HCT116 (cell line): ENCODE data around the gene ACACA. TPM values are rescaled to one million over a fixed set of nuclear protein-coding genes. Genes with fewer than 3 reads are reported as not detected.

Experiments
- ATAC-seq: fragments of 200-7000 bp; cut with Tn5 transposase; 2 replicates; pipeline ENCODE4 v1.9.1; 2020; ENCODE audit warnings: mild to moderate bottlenecking, moderate library complexity
- BruUV-seq: library from RNA; stranded (reverse); fragments of 400-500 nt; replicated peaks from 2 replicates; lab custom pipeline; 2021; lab: Mats Ljungman, UMichigan
- CTCF ChIA-PET: fragments of 300-600 bp; sonication (Branson Sonifier 250); formaldehyde crosslinking; loops from one replicate; lab custom pipeline; 2021; ENCODE audit warnings: antibody characterized with exemption; lab: Charles Lee
- POLR2A ChIA-PET: fragments of 300-600, 350-600 bp; sonication (Branson Sonifier 250); formaldehyde crosslinking; loops from one replicate; lab custom pipeline; 2021; ENCODE audit warnings: antibody characterized with exemption; lab: Charles Lee
- RAD21 ChIA-PET, 2 experiments: fragments of 300-600 bp; sonication (Branson Sonifier 250); formaldehyde crosslinking; loops; one replicate each; lab custom pipeline; 2023; ENCODE audit warnings: low total read pairs in 2 of 2; ENCODE audit not compliant: uncharacterized antibody in 2 of 2, unreplicated experiment in 2 of 2, low non-redundant PET in 1 of 2; lab: Charles Lee
- DNase-seq: peaks from one replicate; pipeline ENCODE4 v3.0.0-alpha.2; 2010; ENCODE audit warnings: low read depth, low spot score
- H2AFZ ChIP-seq: fragments of 200-600 bp; shearing (Covaris generic), sonication (generic); 2 replicates; pipeline ENCODE4 v1.6.1; 2017; ENCODE audit warnings: low read depth, mixed run types, mixed read lengths, antibody characterized with exemption, low read length; ENCODE audit not compliant: poor library complexity, severe bottlenecking
- H3K27ac ChIP-seq: 2 replicates; pipeline ENCODE4 v1.5.1; 2012; ENCODE audit warnings: low read depth, low read length
- H3K27me3 ChIP-seq: fragments of 200-600 bp; sonication (generic); 2 replicates; pipeline ENCODE4 v1.6.1; 2016; ENCODE audit warnings: mixed run types, low read length, mixed read lengths; ENCODE audit not compliant: insufficient read depth
- H3K36me3 ChIP-seq, 2 experiments: fragments of 200-500 bp in 1 of 2; fragments of 200-600 bp in 1 of 2; sonication (Bioruptor generic) in 1 of 2; sonication (generic) in 1 of 2; 2 replicates each; pipeline versions ENCODE4 v1.5.1 to v1.6.1; 2014 to 2016; ENCODE audit warnings: low read length in 2 of 2, inconsistent platforms in 1 of 2, mixed read lengths in 1 of 2, mixed run types in 1 of 2; ENCODE audit not compliant: insufficient read depth in 2 of 2, control insufficient read depth in 1 of 2
- H3K4me1 ChIP-seq, 2 experiments: fragments of 200-600 bp in 1 of 2; sonication (generic) in 1 of 2; 2 replicates each; pipeline versions ENCODE4 v1.5.1 to v1.6.1; 2012 to 2017; ENCODE audit warnings: low read length in 2 of 2, inconsistent platforms in 1 of 2, mild to moderate bottlenecking in 1 of 2, mixed read lengths in 1 of 2, mixed run types in 1 of 2, moderate library complexity in 1 of 2; ENCODE audit not compliant: insufficient read depth in 2 of 2, control insufficient read depth in 1 of 2
- H3K4me2 ChIP-seq: fragments of 200-600 bp; sonication (generic); 2 replicates; pipeline ENCODE4 v1.6.1; 2017; ENCODE audit warnings: mixed run types, low read length, mixed read lengths
- H3K4me3 ChIP-seq, 2 experiments: fragments of 200-600 bp in 1 of 2; sonication (generic) in 1 of 2; replicated peaks in 1 of 2; 2 replicates each; pipeline ENCODE4 v1.5.1; 2011 to 2016; ENCODE audit warnings: low read length in 2 of 2, control low read depth in 1 of 2, low read depth in 1 of 2, mild to moderate bottlenecking in 1 of 2, mixed read lengths in 1 of 2, mixed run types in 1 of 2
- H3K79me2 ChIP-seq: fragments of 200-600 bp; sonication (generic); 2 replicates; pipeline ENCODE4 v1.6.1; 2017; ENCODE audit warnings: mild to moderate bottlenecking, mixed run types, low read length, moderate library complexity, mixed read lengths; ENCODE audit not compliant: insufficient read depth
- H3K9ac ChIP-seq: fragments of 200-600 bp; sonication (generic); 2 replicates; pipeline ENCODE4 v1.6.1; 2016; ENCODE audit warnings: low read length, mixed read lengths
- H3K9me2 ChIP-seq: fragments of 200-600 bp; sonication (generic), shearing (Covaris generic); 2 replicates; pipeline ENCODE4 v1.6.1; 2017; ENCODE audit warnings: mixed run types, mild to moderate bottlenecking, moderate library complexity; ENCODE audit not compliant: insufficient read depth
- H3K9me3 ChIP-seq, 2 experiments: fragments of 200-500 bp in 1 of 2; fragments of 200-600 bp in 1 of 2; sonication (Bioruptor generic) in 1 of 2; sonication (generic) in 1 of 2; 2 replicates each; pipeline ENCODE4 v1.6.1; 2014 to 2017; ENCODE audit warnings: low read length in 2 of 2, mixed read lengths in 2 of 2, inconsistent platforms in 1 of 2, low read depth in 1 of 2, mild to moderate bottlenecking in 1 of 2, mixed run types in 1 of 2, moderate library complexity in 1 of 2; ENCODE audit not compliant: control insufficient read depth in 1 of 2, insufficient read depth in 1 of 2
- H4K20me1 ChIP-seq: fragments of 200-600 bp; sonication (generic), shearing (Covaris generic); 2 replicates; pipeline ENCODE4 v1.6.1; 2017; ENCODE audit warnings: mixed run types, mild to moderate bottlenecking, moderate library complexity; ENCODE audit not compliant: insufficient read depth
- CTCF ChIP-seq, 3 experiments: fragments of 200-600 bp in 1 of 3; sonication (generic) in 1 of 3; IDR thresholded peaks in 2 of 3; conservative IDR thresholded peaks in 1 of 3; 2 replicates each; pipeline ENCODE4 v1.5.1; 2012 to 2017; ENCODE audit warnings: low read depth in 2 of 3, low read length in 2 of 3, antibody characterized with exemption in 1 of 3, borderline replicate concordance in 1 of 3, control low read depth in 1 of 3, mild to moderate bottlenecking in 1 of 3, mixed read lengths in 1 of 3, mixed run types in 1 of 3, moderate library complexity in 1 of 3; ENCODE audit not compliant: insufficient read depth in 1 of 3
- EGR1 ChIP-seq: IDR thresholded peaks from 2 replicates; pipeline ENCODE4 v1.6.1; 2012; ENCODE audit warnings: low read depth
- EZH2phosphoT487 ChIP-seq: fragments of 200-600 bp; IDR thresholded peaks from 2 replicates; pipeline ENCODE4 v1.6.1; 2018; ENCODE audit warnings: antibody characterized with exemption, borderline replicate concordance
- JUND ChIP-seq: IDR thresholded peaks from 2 replicates; pipeline ENCODE4 v1.6.1; 2012
- SIN3A ChIP-seq: IDR thresholded peaks from 2 replicates; pipeline ENCODE4 v1.6.1; 2012; ENCODE audit warnings: low read depth
- SP1 ChIP-seq: IDR thresholded peaks from 2 replicates; pipeline ENCODE4 v1.6.1; 2012; ENCODE audit warnings: low read depth
- TCF7L2 ChIP-seq: IDR thresholded peaks from 2 replicates; pipeline ENCODE4 v1.7.0; 2011; ENCODE audit warnings: borderline replicate concordance, inconsistent platforms; ENCODE audit not compliant: insufficient read depth, insufficient read length; ENCODE audit errors: extremely low read depth
- YY1 ChIP-seq: IDR thresholded peaks from 2 replicates; pipeline ENCODE4 v1.6.1; 2011; ENCODE audit warnings: low read length, low read depth, moderate library complexity, mild to moderate bottlenecking; ENCODE audit not compliant: insufficient replicate concordance; ENCODE audit errors: extremely low read depth
- ZFX ChIP-seq: fragments of 450-650 bp; IDR thresholded peaks from 2 replicates; pipeline ENCODE4 v1.6.1; 2017
- ZNF274 ChIP-seq: fragments of 200-500 bp; sonication (Bioruptor generic); IDR thresholded peaks from 2 replicates; pipeline ENCODE4 v1.6.1; 2014; ENCODE audit warnings: mild to moderate bottlenecking, low read depth, low read length, inconsistent platforms
- intact Hi-C: fragments of 100-400 bp; cut with micrococcal nuclease; formaldehyde crosslinking; loops from 2 replicates; pipeline ENCODE4 v1.10.0; 2022
- total RNA-seq: library from RNA; stranded (reverse); gene quantifications from one replicate; pipeline ENCODE4 v1.2.1, GENCODE V29; 2021; ENCODE audit not compliant: unreplicated experiment
- TF ChIP-seq, protein P1 (sequence below): IDR thresholded peaks from 2 replicates; pipeline ENCODE4 v1.6.1; 2011; ENCODE audit warnings: mild to moderate bottlenecking, low read length, moderate library complexity; ENCODE audit not compliant: insufficient replicate concordance; ENCODE audit errors: extremely low read depth
- TF ChIP-seq, protein P2 (sequence below): IDR thresholded peaks from 2 replicates; pipeline ENCODE4 v1.6.1; 2012
- TF ChIP-seq, protein P3 (sequence below): IDR thresholded peaks from 2 replicates; pipeline ENCODE4 v1.6.1; 2012

ACACA gene
- total RNA-seq, 1 experiment from 2014 or later: 161 TPM

- TF ChIP-seq, protein P1, sequence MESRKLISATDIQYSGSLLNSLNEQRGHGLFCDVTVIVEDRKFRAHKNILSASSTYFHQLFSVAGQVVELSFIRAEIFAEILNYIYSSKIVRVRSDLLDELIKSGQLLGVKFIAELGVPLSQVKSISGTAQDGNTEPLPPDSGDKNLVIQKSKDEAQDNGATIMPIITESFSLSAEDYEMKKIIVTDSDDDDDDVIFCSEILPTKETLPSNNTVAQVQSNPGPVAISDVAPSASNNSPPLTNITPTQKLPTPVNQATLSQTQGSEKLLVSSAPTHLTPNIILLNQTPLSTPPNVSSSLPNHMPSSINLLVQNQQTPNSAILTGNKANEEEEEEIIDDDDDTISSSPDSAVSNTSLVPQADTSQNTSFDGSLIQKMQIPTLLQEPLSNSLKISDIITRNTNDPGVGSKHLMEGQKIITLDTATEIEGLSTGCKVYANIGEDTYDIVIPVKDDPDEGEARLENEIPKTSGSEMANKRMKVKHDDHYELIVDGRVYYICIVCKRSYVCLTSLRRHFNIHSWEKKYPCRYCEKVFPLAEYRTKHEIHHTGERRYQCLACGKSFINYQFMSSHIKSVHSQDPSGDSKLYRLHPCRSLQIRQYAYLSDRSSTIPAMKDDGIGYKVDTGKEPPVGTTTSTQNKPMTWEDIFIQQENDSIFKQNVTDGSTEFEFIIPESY: no peak
- TF ChIP-seq JUND (no peak), EGR1 (no peak), TCF7L2 (no peak), SIN3A (no peak), ZFX (no peak), SP1 (no peak), EZH2phosphoT487 (no peak)
- TF ChIP-seq, protein P2, sequence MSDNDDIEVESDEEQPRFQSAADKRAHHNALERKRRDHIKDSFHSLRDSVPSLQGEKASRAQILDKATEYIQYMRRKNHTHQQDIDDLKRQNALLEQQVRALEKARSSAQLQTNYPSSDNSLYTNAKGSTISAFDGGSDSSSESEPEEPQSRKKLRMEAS: no peak
- TF ChIP-seq, all 23 proteins: peak for 0
Measured at GRCh38 chr17:37066322-37067255, 340.0 kb downstream of the ACACA start (continued).

DNA sequence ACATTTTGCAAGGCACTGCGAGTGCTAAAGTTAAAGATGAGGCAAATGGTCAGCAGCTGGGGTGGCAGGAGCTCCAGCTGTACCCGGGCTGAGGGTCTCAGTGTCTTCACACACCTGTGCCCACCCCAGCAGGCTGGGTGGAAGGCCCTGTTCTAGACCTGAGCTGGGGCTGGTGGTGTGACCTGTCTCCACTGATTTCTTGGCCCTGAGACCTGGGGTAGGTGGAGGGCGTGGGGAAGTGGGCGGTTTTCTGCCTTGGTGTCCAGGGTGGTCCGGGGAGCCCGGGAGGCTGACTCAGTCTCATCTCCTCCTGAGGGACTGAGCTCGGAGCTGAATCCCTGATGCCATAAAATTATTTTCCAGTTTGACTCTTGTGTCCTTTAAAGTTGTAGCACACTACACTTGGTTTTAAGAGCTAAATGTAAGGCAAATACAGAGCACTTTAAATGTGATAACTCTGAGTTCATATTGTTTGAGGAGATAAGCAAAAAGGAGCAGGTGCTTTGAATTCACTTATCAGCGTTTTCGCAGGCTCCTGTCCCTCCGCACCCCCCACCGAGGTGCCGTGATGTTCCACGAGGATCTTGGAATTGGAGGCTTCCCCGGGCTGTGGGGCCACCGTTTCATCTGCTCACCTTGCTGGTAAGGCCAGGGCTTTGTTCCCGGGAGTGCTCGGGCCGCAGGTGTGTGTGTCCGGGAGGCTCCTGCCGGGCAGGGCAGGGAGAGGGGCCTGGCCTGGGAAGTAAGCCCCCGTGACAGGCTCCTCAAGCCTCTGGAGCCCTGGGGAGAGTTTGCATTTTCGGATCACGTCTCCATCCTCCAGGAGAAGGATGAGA lies 340.9 kb downstream of the ACACA start:
- Histone ChIP-seq H3K4me1 (peaks cover 12 to 15% of the 10 kb centered on the region in 2 experiments), H3K27ac (no peak overlapping the region), H3K9me3 (no peaks in the 10 kb centered on the region), H3K4me3 (no peak overlapping the region), H3K27me3 (no peaks in the 10 kb centered on the region), H3K36me3 (no peaks in the 10 kb centered on the region), H3K9me2 (no peaks in the 10 kb centered on the region), H4K20me1 (no peaks in the 10 kb centered on the region), H3K4me2 (no peak overlapping the region), H3K79me2 (no peaks in the 10 kb centered on the region), H2AFZ (no peak overlapping the region), H3K9ac (no peak overlapping the region)
- ChIA-PET POLR2A (no interaction called here), RAD21 (no interaction called here), CTCF (interaction anchor here (0.8 kb wide), 1 partner anchor 463 kb away, joined by 3 read pairs; no protein-coding TSS in a partner anchor)
- intact Hi-C loops: no loop called here
- no peak for ATAC-seq
- BruUV-seq: no TSS peak
- DNase-seq: no peak
- TF ChIP-seq ZNF274 (no peak), EZH2phosphoT487 (no peak), YY1 (no peak), TCF7L2 (no peak), EGR1 (no peak), CTCF (IDR thresholded peaks at IDR 0.05 in 2 of 3, conservative IDR thresholded peaks at IDR 0.05 in 1 of 3; ENCODE audit: borderline replicate concordance in 1 of 3, insufficient read depth in 1 of 3, low read depth in 2 of 3, low read length in 2 of 3) (no peak)
- TF ChIP-seq, protein P1: no peak
- TF ChIP-seq, protein P3, sequence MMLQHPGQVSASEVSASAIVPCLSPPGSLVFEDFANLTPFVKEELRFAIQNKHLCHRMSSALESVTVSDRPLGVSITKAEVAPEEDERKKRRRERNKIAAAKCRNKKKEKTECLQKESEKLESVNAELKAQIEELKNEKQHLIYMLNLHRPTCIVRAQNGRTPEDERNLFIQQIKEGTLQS: no peak
